ENCODE data around the gene STAT6.

The STAT6 gene

DNA sequence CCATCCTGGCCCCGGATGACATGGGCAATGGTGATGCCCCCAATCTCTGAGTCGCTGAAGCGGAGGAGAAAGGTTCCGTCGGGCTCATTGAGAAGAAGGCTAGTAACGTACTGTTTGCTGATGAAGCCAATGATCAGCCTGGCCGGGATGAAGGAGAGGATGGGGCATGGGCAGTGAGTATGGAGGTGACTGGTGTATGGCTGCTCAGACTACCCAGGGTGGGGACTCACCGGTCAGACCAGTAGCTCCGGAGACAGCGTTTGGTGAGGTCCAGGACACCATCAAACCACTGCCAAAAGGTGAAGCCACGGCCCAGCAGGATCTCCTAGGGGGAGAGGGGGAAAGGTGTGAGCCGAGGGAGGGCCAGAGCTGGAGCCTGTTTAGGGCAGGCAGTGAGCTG is 11.4 kb downstream of the STAT6 start:
- no peak overlapping the region for H3K4me3 ChIP-seq (ENCODE audit: low read depth, low read length)
- H3K27me3 ChIP-seq (ENCODE audit: control insufficient read depth, insufficient read depth, low read length) = no peaks in the 10 kb centered on the region
- H3K9ac ChIP-seq = no peak overlapping the region
- H3K4me1 ChIP-seq = peaks cover 4% of the 10 kb centered on the region
- H2AFZ ChIP-seq = no peak overlapping the region
- no peaks in the 10 kb centered on the region for H3K9me3 ChIP-seq (ENCODE audit: control insufficient read depth, low read length)
- no peak overlapping the region for H3K4me2 ChIP-seq (ENCODE audit: low read length)
- TF ChIP-seq, protein P1, sequence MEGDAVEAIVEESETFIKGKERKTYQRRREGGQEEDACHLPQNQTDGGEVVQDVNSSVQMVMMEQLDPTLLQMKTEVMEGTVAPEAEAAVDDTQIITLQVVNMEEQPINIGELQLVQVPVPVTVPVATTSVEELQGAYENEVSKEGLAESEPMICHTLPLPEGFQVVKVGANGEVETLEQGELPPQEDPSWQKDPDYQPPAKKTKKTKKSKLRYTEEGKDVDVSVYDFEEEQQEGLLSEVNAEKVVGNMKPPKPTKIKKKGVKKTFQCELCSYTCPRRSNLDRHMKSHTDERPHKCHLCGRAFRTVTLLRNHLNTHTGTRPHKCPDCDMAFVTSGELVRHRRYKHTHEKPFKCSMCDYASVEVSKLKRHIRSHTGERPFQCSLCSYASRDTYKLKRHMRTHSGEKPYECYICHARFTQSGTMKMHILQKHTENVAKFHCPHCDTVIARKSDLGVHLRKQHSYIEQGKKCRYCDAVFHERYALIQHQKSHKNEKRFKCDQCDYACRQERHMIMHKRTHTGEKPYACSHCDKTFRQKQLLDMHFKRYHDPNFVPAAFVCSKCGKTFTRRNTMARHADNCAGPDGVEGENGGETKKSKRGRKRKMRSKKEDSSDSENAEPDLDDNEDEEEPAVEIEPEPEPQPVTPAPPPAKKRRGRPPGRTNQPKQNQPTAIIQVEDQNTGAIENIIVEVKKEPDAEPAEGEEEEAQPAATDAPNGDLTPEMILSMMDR (IDR thresholded peaks at IDR 0.05) = no peak
- H3K27ac ChIP-seq = no peak overlapping the region
- H3K79me2 ChIP-seq = no peaks in the 10 kb centered on the region
- no peaks in the 10 kb centered on the region for H3K36me3 ChIP-seq (ENCODE audit: control insufficient read depth, insufficient read depth, low read length)

DNA sequence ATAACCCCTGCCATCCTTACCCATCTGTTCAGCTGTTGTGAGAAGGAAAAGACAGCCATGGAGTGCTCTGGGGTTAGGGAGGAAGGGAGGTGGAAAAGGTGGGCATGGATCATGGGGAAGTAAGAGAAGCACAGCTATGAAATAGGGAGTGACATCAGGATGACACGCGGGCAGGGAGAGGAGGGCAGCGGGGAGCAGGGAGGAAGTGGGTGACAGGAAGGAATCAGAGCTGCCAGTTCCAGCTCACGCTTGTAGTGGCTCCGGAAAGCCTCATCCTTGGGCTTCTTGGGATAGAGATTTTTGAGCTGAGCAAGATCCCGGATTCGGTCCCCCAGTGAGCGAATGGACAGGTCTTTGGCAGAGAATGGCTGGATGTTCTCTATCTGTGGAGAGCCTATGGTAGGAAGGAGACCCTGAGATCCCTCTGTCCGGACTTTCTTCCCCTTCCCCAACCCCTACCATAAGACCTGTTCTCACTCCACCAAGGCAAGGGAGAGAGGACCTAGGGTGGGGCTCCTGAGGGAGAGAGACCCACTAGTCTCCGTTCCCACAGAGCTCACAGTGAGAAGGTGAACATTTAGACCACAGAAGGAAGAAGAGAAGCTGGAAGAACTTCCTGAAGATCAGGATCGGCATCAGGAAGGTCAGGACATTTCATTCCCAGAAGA is 12.0 kb downstream of the STAT6 start:
- H3K4me2 ChIP-seq (ENCODE audit: low read length) = no peak overlapping the region
- H3K4me1 ChIP-seq = peaks cover 4% of the 10 kb centered on the region
- no peaks in the 10 kb centered on the region for H3K27me3 ChIP-seq (ENCODE audit: control insufficient read depth, insufficient read depth, low read length)
- H3K79me2 ChIP-seq = no peaks in the 10 kb centered on the region
- H3K27ac ChIP-seq = no peak overlapping the region
- H3K9ac ChIP-seq = no peak overlapping the region
- H3K36me3 ChIP-seq (ENCODE audit: control insufficient read depth, insufficient read depth, low read length) = no peaks in the 10 kb centered on the region
- no peak overlapping the region for H3K4me3 ChIP-seq (ENCODE audit: low read depth, low read length)
- TF ChIP-seq, protein P1 (IDR thresholded peaks at IDR 0.05) = no peak
- H2AFZ ChIP-seq = no peak overlapping the region
- H3K9me3 ChIP-seq (ENCODE audit: control insufficient read depth, low read length) = no peaks in the 10 kb centered on the region

- Histone ChIP-seq H3K9ac (no peak overlapping the region), H3K36me3 (ENCODE audit: control insufficient read depth, insufficient read depth, low read length) (no peaks in the 10 kb centered on the region), H3K4me2 (ENCODE audit: low read length) (no peak overlapping the region), H3K4me3 (ENCODE audit: low read depth, low read length) (no peak overlapping the region), H2AFZ (no peak overlapping the region), H3K4me1 (peaks cover 6% of the 10 kb centered on the region), H3K79me2 (no peaks in the 10 kb centered on the region), H3K9me3 (ENCODE audit: control insufficient read depth, low read length) (no peaks in the 10 kb centered on the region), H3K27ac (no peak overlapping the region), H3K27me3 (ENCODE audit: control insufficient read depth, insufficient read depth, low read length) (no peaks in the 10 kb centered on the region)
- TF ChIP-seq, protein P1 (IDR thresholded peaks at IDR 0.05) = no peak
Observed at GRCh38 chr12:57098546-57098945, 12.6 kb downstream of the STAT6 start.

GRCh38 chr12:57097554-57097835 is 13.7 kb downstream of the STAT6 start:
- H3K9me3 ChIP-seq (ENCODE audit: control insufficient read depth, low read length) = no peaks in the 10 kb centered on the region
- H3K9ac ChIP-seq = no peak overlapping the region
- no peak overlapping the region for H2AFZ ChIP-seq
- no peak overlapping the region for H3K4me2 ChIP-seq (ENCODE audit: low read length)
- H3K27me3 ChIP-seq (ENCODE audit: control insufficient read depth, insufficient read depth, low read length) = no peaks in the 10 kb centered on the region
- peaks cover 3% of the 10 kb centered on the region for H3K79me2 ChIP-seq
- H3K4me1 ChIP-seq = peaks cover 10% of the 10 kb centered on the region
- TF ChIP-seq, protein P1 (IDR thresholded peaks at IDR 0.05) = no peak
- no peak overlapping the region for H3K4me3 ChIP-seq (ENCODE audit: low read depth, low read length)
- no peak overlapping the region for H3K27ac ChIP-seq
- no peaks in the 10 kb centered on the region for H3K36me3 ChIP-seq (ENCODE audit: control insufficient read depth, insufficient read depth, low read length)
